ENCODE results near the gene AGPAT4.

AGPAT4 gene

GRCh38 chr6:161166176-161166575, 107.7 kb downstream of the AGPAT4 start:
- DNase-seq (ENCODE audit: low spot score), result no peak

GRCh38 chr6:161164182-161164625, 109.7 kb downstream of the AGPAT4 start:
- DNase-seq (ENCODE audit: low spot score), result no peak

GRCh38 chr6:161163466-161164181, 110.2 kb downstream of the AGPAT4 start:
- DNase-seq (ENCODE audit: low spot score), result no peak

GRCh38 chr6:161162722-161163121, 111.1 kb downstream of the AGPAT4 start:
- DNase-seq (ENCODE audit: low spot score), result no peak

GRCh38 chr6:161161889-161162624, 111.8 kb downstream of the AGPAT4 start:
- no peak for DNase-seq (ENCODE audit: low spot score)

- no peak for DNase-seq (ENCODE audit: low spot score)
These were observed 112.7 kb downstream of the AGPAT4 start for GRCh38 chr6:161161121-161161520.

- DNase-seq (ENCODE audit: low spot score), result no peak
These were observed 119.0 kb downstream of the AGPAT4 start for GRCh38 chr6:161154796-161155335.

- no peak for DNase-seq (ENCODE audit: low spot score)
These were observed 120.1 kb downstream of the AGPAT4 start for GRCh38 chr6:161153725-161154124.

- DNase-seq (ENCODE audit: low spot score), result no peak
These were observed 120.8 kb downstream of the AGPAT4 start for GRCh38 chr6:161152907-161153662.

GRCh38 chr6:161152527-161152862, 121.4 kb downstream of the AGPAT4 start:
- DNase-seq (ENCODE audit: low spot score), result no peak

- DNase-seq (ENCODE audit: low spot score), result no peak
These were observed 122.0 kb downstream of the AGPAT4 start for GRCh38 chr6:161151660-161152526.

- DNase-seq (ENCODE audit: low spot score), result no peak
These were observed 122.7 kb downstream of the AGPAT4 start for GRCh38 chr6:161151059-161151645.

GRCh38 chr6:161150566-161150965, 123.3 kb downstream of the AGPAT4 start:
- DNase-seq (ENCODE audit: low spot score), result no peak

- no peak for DNase-seq (ENCODE audit: low spot score)
These were observed 123.7 kb downstream of the AGPAT4 start for GRCh38 chr6:161150136-161150535.

GRCh38 chr6:161143663-161144430, 130.0 kb downstream of the AGPAT4 start:
- no peak for DNase-seq (ENCODE audit: low spot score)

- no peak for DNase-seq (ENCODE audit: low spot score)
These were observed 130.9 kb downstream of the AGPAT4 start for GRCh38 chr6:161142957-161143296.

GRCh38 chr6:161141173-161141572, 132.7 kb downstream of the AGPAT4 start:
- DNase-seq (ENCODE audit: low spot score), result no peak

- no peak for DNase-seq (ENCODE audit: low spot score)
These were observed 133.3 kb downstream of the AGPAT4 start for GRCh38 chr6:161140554-161140875.

- DNase-seq (ENCODE audit: low spot score), result no peak
These were observed 133.9 kb downstream of the AGPAT4 start for GRCh38 chr6:161139766-161140553.

- no peak for DNase-seq (ENCODE audit: low spot score)
These were observed 134.5 kb downstream of the AGPAT4 start for GRCh38 chr6:161139304-161139765.

All from globus pallidus (tissue), 1 donor.